Stimulated activated naive CD4-positive, alpha-beta T cell treated with Interleukin-2 at 50 U/mL for 16 hours (primary cell): ENCODE data around the gene CLEC16A.
A peak's percentile ranks its signal among the peaks of the same experiment; 100 is the strongest.

Experiments used
- DNase-seq: peaks from one replicate; lab custom pipeline; 2025; lab: John Stamatoyannopoulos, UW

CLEC16A gene

GRCh38 chr16:11046382-11046931 is 102.1 kb downstream of the CLEC16A start:
- no peak for DNase-seq

- DNase-seq: no peak
Measured at GRCh38 chr16:11047057-11047456, 102.7 kb downstream of the CLEC16A start.

DNA sequence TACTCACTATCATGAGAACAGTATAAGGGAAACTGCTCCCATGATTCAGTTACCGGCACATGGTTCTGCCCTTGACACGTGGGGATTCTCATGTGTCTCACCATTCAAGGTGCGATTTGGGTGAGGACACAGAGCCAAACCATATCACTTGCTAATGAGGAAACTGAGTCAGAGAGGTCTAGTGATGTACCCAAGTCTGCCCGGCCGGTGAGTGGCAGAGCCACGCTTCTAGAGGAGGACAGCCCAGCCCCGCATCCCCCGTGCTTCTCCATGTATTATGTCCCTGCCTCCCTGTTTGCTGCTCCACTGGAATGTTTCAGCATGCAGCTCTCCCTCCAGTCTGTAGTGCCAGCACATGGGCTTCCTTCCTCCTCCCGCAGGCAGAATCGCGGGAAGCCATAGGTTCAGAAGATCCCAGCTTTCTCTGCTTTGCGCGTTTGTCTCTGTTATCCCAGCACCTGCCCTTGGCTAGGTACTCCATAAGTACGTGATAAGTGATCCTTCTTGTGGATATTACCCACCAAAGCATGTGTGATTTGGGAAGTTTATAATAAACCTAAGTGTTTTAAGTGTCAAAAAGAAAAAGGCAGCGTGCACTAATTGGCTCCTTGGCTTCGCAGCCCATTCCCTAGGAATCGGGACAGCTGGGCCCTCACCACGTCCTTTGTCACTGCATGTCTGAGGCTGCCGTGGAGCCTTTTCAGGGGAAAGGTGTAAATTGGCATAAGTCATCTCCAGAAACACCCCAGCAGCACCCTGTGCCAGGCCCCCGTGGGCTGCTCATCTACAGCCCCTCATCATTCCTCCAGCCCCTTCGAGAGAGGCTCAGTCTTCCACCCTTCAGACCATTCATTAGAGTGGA is 103.8 kb downstream of the CLEC16A start:
- no peak for DNase-seq

- no peak for DNase-seq
Measured at GRCh38 chr16:11049396-11050059, 105.2 kb downstream of the CLEC16A start.

- DNase-seq: no peak
Measured at GRCh38 chr16:11050536-11050935, 106.2 kb downstream of the CLEC16A start.

DNA sequence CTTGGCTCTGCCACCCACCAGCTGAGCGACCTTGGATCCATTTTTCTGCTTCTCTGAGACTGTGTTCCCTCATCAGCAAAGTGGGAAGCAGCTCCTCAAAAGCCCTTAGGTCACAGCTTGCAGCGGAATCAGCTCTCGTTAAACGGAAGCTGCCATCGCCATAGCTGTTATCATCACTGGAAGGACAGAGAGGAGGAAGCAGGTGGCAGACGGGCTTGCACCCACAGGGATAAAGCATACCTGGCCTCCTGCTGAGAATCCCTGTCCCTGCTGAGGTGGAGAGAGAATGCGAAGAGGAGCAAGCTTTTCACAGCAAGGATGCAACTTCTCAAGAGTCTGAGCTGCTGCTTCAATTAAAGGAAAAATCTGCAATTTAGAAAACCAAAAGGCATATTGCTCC is 106.6 kb downstream of the CLEC16A start:
- no peak for DNase-seq

DNA sequence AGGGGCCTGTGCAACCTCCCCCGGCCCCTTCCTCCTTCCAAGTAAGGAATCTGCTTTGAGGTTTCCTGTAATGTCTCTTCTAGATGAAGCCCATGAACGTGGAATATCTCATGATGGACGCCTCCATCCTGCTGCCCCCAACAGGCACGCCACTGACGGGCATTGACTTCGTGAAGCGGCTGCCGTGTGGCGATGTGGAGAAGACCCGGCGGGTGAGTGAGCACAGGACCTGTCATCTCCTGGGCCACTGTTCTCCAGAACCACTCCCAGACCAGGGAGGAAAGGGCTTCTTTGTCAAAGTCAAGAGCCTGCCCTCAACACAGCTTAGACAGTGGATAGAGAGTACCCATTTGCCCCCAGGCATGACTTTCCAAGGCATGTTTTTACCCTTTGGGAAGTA is 107.1 kb downstream of the CLEC16A start:
- DNase-seq: no peak

DNA sequence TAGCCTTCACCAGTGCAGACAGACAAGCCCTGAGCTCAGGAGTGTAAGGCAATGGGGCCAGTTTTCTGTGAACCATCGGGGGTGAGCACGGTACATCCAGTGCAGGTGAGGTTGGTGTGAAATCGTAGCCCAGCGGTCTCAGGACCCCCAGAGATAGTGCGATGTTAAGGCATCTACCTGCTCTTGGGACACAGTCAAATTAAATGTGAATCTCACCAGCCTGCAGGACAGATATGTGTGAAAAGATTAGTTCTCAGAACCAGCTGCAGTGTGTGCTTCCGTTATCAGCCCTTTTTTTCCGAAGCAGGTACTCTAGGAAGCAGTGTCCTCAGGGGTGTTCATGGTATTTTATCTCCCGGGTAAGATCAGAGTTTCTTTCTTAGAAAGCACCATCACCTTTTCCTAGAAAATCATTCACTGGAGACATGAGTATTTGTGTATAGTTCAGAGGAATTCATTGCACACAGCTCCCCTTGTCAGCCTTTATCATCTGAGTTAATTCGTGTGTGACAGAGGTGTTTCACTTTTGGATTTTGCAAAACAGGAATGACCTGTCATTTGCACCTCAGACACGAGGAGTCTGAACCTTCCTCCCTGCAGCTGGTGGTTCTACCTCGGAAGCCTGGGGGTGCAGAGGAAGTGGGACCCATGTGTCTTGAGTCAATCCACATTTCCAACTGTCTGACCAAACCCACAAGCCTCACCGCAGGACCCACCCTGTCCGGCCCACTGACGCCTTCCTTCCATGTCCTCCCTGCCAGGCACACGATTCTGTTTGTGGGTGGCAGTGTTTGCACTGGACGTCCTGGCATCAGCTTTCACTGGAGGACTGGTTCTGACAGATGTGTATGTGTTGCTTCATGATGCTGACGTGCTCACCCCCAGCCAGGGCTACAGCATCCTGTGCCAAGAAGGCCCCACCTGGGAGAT is 107.8 kb downstream of the CLEC16A start:
- peak; percentile 68 for DNase-seq

GRCh38 chr16:11053916-11054460 is 109.6 kb downstream of the CLEC16A start:
- no peak for DNase-seq

DNA sequence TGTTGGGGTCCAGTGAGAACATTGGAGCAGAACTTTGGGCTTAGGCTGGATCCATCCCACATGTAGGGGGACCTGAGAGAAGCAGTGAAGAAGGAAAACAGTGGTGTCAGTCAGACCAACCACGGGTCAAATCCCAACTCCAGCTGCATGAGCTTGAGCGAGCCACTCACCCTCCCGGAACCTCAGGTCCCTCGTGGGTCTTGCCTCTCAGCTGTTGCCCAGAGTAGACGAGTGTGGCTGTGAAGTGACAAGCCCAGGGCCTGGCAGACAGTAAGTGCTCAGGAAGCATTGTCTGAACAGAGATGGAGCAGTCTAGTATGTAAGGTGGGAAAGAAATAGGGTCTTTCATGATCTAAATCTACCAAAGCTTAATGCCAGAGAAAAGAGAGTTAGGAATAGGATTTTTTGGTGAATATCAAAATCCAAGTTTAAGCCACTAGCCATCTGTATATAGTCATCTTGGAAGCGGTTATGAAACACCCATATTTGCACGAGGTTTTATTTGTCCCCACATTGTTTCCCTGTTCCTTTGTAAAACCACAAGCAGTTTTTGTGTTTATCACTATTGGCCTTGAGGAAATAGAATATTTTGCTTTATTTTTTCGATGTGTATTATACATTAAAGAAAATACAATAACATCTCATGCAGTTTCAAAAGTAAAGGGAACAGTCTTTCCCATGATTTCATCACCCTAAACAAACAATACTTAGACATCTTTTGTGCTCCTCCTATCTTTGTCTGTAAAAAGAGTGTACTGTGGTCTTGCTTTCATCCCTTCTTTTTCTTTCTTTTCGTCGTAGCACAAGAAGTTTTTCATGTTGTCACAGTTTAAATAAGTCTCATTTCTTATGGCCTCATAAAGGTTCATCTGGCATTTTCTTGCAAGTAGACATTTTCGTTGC is 112.0 kb downstream of the CLEC16A start:
- no peak for DNase-seq

DNA sequence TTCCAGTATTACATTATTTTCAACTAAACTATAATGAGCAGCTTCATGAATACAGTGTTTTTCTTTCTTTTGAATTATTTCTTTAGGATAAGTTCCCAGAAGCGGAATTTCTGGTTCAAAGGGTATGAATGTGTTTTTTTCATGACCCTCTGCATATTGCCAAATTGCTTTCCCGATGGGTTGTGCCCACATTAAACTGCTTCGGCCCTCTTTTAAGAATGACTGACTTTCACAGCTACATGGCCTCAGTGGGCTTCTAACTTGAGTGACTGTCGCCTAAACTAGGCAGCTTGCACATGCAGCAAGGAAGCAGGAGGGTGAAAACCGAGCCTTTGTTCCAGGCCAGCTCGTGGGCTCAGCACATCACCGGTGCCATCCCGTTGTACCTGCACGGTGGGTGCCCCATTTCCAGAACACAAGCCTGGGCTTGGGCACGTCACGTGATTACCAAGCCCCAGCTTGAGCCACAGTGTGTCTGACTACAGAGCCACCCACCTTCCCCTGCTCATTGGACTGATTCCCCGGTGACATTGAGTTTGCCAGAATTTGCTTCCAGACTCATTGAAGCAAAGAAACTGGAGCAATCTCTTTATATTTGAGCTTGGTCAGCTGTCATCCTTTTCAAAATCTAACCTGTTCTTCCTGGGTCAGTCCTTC is 112.8 kb downstream of the CLEC16A start:
- no peak for DNase-seq

- no peak for DNase-seq
Measured at GRCh38 chr16:11057711-11058345, 113.5 kb downstream of the CLEC16A start.

- DNase-seq: no peak
Measured at GRCh38 chr16:11058832-11059231, 114.5 kb downstream of the CLEC16A start.

DNA sequence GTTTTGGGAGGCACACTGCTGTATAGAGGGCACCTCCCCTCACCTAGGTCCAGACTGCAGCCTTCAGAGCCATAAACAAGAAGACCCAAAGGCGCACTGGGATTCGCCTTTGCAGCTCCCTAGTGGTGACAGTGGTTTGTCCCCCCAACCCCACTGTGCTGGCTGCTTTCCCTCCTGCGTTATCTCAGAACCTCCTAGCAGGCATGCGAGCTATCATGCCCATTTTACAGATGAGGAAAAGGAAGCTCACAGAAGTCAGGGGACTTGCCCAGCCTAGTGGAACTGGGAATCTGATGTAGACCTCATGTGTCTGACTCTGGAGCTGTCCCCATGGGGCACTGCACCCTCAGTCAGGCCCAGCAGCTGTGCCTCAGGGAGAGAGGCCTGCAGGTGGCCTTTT is 115.2 kb downstream of the CLEC16A start:
- no peak for DNase-seq

GRCh38 chr16:11060364-11060763 is 116.0 kb downstream of the CLEC16A start:
- DNase-seq: no peak

DNA sequence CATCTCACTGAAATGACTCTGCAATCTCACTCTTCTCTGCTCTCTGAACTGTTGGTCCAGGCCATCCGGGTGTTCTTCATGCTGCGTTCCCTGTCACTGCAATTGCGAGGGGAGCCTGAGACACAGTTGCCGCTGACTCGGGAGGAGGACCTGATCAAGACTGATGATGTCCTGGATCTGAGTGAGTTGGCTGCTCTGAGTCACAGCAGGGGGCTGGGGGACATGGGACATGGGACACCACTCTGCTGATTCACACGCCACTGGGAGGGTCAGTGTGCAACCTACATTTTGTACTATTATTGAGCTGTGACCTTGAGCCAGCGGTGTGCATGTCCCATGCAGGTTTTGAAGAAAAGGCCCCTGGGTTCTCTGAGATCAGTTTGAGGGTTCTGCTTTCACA is 116.5 kb downstream of the CLEC16A start:
- no peak for DNase-seq

DNA sequence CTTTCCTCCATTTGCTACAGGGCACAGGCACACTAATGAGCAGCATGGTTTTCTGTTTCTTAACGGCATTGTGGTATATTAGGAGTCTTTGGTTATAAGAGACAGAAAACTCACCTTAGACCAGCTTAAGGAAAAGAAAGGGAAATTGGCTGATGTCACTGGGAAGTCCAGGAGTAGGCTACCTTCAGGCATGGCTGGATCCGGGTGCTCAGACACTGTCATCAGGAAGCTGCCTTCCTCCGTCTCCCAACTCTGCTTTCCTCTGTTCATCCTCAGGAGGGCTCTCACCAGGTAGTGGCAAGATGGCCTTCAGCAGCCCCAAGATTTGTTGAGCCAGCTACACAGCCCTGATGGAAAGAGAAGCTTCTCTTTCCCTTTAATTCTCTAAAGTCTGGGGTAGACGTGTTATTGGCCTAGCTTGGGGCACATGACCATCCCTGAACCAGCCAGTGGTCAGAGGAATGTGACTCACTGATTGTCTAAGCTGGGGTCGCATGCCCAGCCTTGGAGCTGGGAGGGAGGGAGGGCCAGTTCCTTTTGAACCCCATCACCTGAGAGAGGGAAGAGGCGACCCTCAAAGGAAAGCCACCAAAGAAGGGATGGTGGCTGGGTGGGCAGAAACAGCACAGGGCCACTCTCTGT is 117.4 kb downstream of the CLEC16A start:
- no peak for DNase-seq

DNA sequence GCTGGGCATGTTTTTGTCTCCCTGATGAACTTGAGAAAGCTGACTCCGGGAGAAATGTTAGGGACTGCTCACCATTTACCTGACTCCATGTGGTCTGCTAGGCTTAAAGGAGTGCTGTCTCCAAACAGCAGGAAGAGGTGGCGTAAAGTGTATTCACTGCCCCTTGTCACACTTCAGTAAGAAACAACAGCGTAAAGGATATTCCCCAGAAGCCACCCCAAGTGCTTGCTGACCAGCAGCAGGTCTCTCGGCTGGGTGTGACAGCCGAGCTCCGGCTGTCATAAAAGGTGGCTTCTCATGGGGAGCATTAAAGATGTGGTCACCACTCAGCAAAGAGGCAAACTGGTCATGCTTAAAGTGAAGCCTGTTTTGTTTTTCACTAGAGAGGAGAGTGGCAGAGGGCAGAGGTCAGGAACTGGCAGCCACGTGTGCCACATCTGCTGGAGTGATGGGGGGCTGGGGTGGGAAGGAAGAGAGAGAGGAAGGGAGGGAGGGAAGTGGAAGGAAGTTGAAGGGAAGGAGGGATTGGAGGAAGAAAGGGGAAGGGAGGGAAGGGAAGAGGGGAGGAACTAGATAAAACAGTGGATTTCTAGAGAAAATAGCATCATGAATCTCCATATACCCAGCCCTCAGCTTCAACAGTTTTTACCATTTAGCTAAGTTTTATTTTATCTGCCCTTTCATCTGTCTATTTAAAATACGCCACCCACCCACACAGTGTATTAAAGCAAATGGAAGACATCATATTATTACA is 119.3 kb downstream of the CLEC16A start:
- no peak for DNase-seq

DNA sequence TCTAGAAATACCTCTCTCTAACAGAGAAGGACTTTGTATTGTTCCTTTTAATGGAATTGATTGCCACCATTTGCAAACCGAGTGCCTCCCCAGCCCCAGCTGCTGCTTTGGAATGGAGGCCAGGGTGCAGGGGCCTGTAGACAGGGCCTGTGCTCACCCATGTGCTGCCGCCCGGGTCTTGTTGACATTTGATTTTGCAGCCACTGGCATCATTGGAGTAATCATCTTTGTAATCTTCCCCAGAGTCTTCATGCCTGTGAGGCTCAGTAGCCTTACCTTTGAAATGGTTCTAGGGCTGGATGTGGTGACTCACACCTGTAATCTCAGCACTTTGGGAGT is 119.8 kb downstream of the CLEC16A start:
- DNase-seq: no peak
